NCI-H524 (cell line): ENCODE measurements around the gene NUDT4.
A peak's percentile ranks its signal among the peaks of the same experiment; 100 is the strongest.

Source experiments
- DNase-seq, 2 experiments: peaks; one replicate each; lab custom pipeline; 2025; lab: John Stamatoyannopoulos, UW

Gene NUDT4

DNA sequence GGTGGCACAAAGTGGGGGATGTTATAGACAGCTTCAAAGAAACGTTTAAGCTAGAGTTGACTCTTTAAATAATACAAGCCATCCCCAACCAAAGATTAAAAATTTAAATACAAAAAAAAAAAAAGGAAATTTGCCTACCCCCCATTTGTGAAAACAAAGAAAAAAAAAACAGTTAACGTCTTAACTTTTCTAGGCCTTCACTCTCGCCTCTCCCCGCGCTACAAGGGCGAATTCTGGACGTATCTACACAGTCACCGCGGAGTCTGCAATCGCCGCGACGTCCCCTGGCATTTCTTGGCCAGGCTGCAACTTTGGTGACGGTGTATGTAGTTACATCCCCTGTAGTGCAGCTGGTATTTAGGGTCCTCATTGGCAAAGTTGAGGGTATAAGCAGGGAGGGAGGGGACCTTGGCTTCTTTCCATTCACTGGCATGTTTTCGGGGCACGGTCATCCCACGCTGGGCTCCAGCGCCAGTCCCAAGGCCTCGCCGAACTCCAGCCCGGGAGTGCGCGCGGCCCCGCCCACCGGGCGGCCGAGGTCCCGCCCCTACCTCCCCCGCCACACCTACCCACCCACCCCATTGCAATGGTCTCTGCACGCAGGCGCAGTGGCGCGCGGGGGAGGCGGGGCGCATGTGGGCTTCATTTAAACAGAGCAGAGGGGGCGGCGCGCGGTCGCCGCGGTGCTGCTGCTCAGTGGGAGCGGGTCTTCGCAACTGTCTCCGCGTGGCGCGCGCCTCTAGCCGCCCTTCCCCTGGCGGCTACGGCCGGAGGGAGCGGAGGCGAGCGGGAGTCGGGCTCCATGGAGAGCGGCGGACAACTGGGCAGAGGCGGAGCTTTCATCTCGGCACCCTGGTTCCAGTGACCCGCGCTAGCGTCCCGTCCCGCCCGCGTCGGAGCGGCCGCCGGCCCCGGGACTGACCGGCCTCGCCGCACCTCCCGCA, at the start of gene NUDT4:
NUDT4 (plus strand) TSS at position 674 of the 944 bp plus-strand sequence. CDS start 398 bp downstream, outside the sequence.
- DNase-seq = peak; percentile 83 to 92

DNA sequence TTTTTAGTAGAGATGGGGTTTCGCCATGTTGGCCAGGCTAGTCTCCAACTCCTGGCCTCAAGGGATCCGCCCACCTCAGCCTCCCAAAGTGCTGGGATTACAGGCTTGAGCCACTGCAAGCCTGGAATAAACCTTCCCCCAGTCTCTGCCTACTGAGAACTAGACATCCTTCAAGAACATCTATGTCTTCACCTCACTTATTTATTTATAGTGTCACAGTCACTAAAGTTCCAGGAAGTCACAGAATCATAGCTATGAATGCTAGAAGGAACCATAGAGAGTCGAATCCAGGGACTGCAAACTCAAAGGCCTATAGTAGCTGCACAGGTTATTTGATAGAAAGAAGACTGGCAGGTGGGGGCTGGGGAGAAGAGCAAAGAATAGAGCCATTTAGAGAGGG, 44.7 kb upstream of the NUDT4 start:
- peak in 1 of 2 experiments; percentile 18 for DNase-seq

GRCh38 chr12:93333828-93334227, 43.9 kb upstream of the NUDT4 start:
- DNase-seq = no peak

DNA sequence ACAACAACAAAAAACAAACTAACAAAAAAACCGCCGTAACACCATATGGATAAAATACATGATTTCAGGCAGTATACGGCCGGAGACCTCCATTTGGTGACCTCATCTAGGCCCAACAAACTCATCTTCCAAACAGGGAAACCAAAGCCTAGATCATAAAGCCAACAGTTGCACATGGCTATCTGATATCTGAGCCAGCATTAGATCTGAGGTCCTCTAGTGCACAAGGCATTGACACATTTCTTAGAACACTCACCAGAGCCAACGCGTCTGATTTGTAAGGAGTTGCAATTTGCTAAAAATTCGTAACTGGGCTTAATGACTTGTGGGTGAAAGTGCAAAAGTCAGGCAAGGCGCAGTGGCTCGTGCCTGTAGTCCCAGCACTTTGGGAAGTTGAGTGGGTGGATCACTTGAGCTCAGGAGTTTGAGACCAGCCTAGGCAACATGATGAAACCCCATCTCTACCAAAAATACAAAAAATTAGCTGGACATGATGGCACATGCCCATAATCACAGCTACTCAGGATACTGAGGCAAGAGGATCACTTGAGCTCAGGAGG, 42.0 kb upstream of the NUDT4 start:
- no peak for DNase-seq

GRCh38 chr12:93336291-93336741, 41.4 kb upstream of the NUDT4 start:
- no peak for DNase-seq

GRCh38 chr12:93338598-93338997, 39.1 kb upstream of the NUDT4 start:
- no peak for DNase-seq

GRCh38 chr12:93339695-93340094, 38.0 kb upstream of the NUDT4 start:
- DNase-seq = no peak

DNA sequence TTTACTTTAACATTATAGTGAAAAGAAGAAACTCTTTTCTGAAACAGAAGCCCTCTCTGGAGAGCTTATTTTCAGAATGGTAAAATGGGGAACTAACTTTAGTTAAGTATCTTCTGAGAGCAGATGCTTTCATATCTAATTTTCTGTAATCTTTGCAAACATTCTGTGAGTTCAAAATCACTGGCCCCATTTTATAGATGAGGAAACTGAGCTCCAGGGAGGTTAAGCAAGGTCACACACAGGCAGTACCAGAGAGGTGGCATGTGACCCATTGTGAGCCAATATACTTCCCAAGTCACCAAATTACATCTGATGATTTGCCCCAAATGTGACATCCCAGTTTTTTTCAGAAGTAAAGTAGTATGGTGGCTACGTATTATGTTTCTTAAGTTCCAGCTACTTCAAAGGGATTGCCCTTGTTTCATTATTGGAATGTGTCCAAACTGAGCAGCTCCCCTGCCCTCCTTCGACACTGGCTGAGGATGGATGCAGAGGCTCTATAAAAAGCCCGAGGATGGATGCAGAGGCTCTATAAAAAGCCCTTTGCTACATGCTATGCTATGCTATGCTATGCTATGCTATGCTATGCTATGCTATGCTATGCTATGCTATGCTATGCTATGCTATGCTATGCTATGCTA, 36.2 kb upstream of the NUDT4 start:
- peak in 1 of 2 experiments; percentile 26 for DNase-seq

GRCh38 chr12:93347054-93347785, 30.5 kb upstream of the NUDT4 start:
- DNase-seq = peak; percentile 95 to 98

DNA sequence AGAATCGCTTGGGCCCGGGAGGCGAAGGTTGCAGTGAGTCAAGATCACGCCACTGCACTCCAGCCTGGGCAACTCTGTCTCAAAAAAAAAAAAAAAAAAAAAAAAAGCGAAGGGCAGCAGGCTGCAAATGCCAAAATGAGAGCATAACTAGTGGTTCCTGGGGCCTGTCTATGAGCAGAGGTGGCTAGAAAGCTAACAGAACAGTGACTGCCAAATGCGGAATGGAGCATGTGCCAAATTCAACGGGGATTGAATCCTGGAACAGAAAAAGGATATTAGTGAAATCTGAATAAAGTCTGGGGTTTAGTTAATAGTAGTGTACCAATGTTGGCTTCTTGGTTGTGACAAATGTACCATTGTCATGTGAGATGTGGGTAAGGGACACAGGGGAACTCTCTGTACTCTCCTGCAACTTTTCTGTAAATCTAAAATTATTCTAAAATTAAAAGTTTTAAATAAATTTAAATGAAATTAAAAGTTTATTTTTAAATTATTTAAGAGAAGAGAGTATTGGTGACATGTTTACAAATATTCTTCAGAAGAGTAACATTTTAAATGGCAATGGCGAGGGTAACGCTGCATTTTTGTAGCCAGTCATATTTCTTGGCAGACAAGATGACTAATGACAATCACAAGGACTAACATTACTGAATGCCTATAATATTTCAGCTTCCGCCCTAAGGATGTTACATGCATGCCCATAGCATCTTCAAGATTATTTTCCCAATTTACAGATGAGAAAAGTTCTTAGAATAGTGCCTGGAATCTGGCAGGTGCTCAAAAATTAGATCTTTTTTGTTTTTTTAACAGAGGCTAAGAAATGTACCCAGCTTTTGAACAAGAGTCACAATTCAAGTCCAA, 28.9 kb upstream of the NUDT4 start:
- DNase-seq = no peak

DNA sequence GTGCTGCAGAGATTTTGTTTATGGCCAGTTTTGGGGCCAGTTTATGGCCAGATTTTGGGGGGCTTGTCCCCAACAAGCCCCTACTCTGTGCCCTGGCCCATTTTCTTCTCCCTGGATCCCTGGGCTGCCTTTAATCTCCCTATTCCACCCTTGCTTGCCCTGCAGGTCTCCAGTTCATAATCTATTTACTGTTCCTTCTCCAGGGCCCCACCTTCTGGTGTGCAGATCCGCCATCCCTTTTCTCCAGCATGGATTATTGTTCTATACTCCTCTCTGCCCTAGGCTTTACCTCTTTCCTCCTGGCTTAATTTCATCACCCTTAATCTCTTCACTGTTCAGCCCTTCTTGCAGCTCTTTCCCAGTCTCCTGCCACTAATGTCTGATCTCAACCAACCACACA, 26.0 kb upstream of the NUDT4 start:
- DNase-seq = no peak

DNA sequence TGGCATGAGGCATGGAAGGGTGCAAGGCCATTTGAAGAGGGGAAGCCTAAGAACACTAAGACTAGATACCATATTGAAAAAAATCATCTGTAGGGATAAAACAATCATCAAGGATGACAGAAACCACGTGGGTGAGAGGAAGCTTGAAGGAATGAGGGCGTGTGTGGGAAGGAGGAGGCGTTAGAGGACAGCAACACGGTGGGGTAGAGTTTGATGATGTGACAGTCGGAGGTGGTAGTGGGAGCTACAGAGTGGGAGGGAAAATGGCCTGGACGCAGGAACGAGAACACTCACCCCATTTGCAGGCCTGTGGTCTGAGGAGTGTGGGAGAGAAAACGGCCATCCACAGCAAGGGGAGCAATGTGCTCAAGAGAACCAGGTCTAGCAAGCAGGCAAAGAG, 25.4 kb upstream of the NUDT4 start:
- DNase-seq = no peak

GRCh38 chr12:93356214-93356613, 21.5 kb upstream of the NUDT4 start:
- DNase-seq = no peak

DNA sequence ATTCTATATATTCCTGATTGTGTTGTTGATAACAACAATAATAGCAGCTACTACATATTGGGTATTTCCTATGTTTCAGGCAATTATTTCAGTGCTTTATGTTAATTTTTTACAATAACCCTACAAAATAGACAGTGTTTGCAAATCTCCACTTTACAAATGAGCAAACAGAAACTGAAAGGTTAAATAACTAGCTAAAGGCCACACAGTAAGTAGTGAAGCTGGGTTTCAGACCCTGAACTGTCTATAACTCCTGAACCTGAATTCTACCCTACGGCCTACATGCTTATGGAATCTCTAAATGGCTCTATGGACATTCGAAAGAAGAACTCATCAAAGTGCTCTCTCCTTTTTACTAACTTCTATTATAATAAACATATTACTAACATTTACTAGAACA, 19.7 kb upstream of the NUDT4 start:
- no peak for DNase-seq

GRCh38 chr12:93358821-93359220, 18.9 kb upstream of the NUDT4 start:
- no peak for DNase-seq

- DNase-seq = no peak
Measured at GRCh38 chr12:93360688-93361087, 17.0 kb upstream of the NUDT4 start.

- DNase-seq = no peak
Measured at GRCh38 chr12:93361151-93361919, 16.4 kb upstream of the NUDT4 start.

- DNase-seq = no peak
Measured at GRCh38 chr12:93363841-93364297, 13.9 kb upstream of the NUDT4 start.

GRCh38 chr12:93365616-93366405, 11.9 kb upstream of the NUDT4 start:
- DNase-seq = no peak
